WTC11 (cell line): ENCODE measurements around the gene RAD51D. TPM values are rescaled to one million over a fixed set of nuclear protein-coding genes. Genes with fewer than 3 reads are reported as not detected.

Experiments used
- ATAC-seq: fragments of 200-7000 bp; cut with Tn5 transposase; 2 replicates; pipeline ENCODE4 v1.10.0; 2021; ENCODE audit warnings: mild to moderate bottlenecking, moderate library complexity
- CTCF ChIA-PET: fragments of 300-600 bp; sonication (Branson Sonifier 250); formaldehyde crosslinking; loops from one replicate; lab custom pipeline; 2021; ENCODE audit warnings: antibody characterized with exemption; lab: Charles Lee
- POLR2A ChIA-PET: fragments of 350-600 bp; sonication (Branson Sonifier 250); formaldehyde crosslinking; loops from one replicate; lab custom pipeline; 2021; ENCODE audit warnings: antibody characterized with exemption; lab: Charles Lee
- DNase-seq: peaks from one replicate; pipeline ENCODE4 v3.0.0; 2021; ENCODE audit warnings: low spot score
- H3K27ac Mint-ChIP-seq: 2 replicates; pipeline ENCODE4 v1.8.0; 2021; ENCODE audit warnings: mixed read lengths
- H3K27me3 Mint-ChIP-seq: 2 replicates; pipeline ENCODE4 v1.8.0; 2021; ENCODE audit warnings: low read depth, mild to moderate bottlenecking, moderate library complexity, mixed read lengths
- H3K36me3 Mint-ChIP-seq: 2 replicates; pipeline ENCODE4 v1.8.0; 2021; ENCODE audit warnings: mixed read lengths
- H3K4me1 Mint-ChIP-seq: 2 replicates; pipeline ENCODE4 v1.8.0; 2022; ENCODE audit warnings: mixed read lengths
- H3K4me3 Mint-ChIP-seq: 2 replicates; pipeline ENCODE4 v1.8.0; 2021; ENCODE audit warnings: mild to moderate bottlenecking, moderate library complexity, mixed read lengths
- H3K9me3 Mint-ChIP-seq: 2 replicates; pipeline ENCODE4 v1.8.0; 2021; ENCODE audit warnings: mixed read lengths
- E2F1 ChIP-seq: sonication (generic); formaldehyde crosslinking; IDR thresholded peaks from 2 replicates; pipeline ENCODE4 v1.8.0; 2022; ENCODE audit warnings: mild to moderate bottlenecking, missing genetic modification reagents
- FOXP1 ChIP-seq: sonication (generic); formaldehyde crosslinking; IDR thresholded peaks from 2 replicates; pipeline ENCODE4 v1.8.0; 2022; ENCODE audit warnings: missing genetic modification reagents, mild to moderate bottlenecking, moderate library complexity, borderline replicate concordance
- FOXP4 ChIP-seq: sonication (generic); formaldehyde crosslinking; IDR thresholded peaks from 2 replicates; pipeline ENCODE4 v1.8.0; 2022; ENCODE audit warnings: mild to moderate bottlenecking, missing genetic modification reagents
- HMGA2 ChIP-seq: fragments of 250-450 bp; sonication (Bioruptor Pico); IDR thresholded peaks from 2 replicates; pipeline ENCODE4 v1.4.0; 2021; ENCODE audit warnings: mild to moderate bottlenecking, moderate library complexity
- NFYB ChIP-seq: sonication (generic); formaldehyde crosslinking; conservative IDR thresholded peaks from 2 replicates; pipeline ENCODE4 v1.8.0; 2022; ENCODE audit warnings: low read depth, missing genetic modification reagents
- OVOL2 ChIP-seq: fragments of 250-450 bp; sonication (Bioruptor Pico); IDR thresholded peaks from 2 replicates; pipeline ENCODE4 v1.9.0; 2021; ENCODE audit warnings: mild to moderate bottlenecking, borderline replicate concordance
- USF1 ChIP-seq: sonication (generic); formaldehyde crosslinking; IDR thresholded peaks from 2 replicates; pipeline ENCODE4 v1.8.0; 2022; ENCODE audit warnings: mild to moderate bottlenecking, missing genetic modification reagents
- ZNF138 ChIP-seq: sonication (generic); formaldehyde crosslinking; conservative IDR thresholded peaks from 2 replicates; pipeline ENCODE4 v1.8.1; 2022; ENCODE audit warnings: mild to moderate bottlenecking, moderate library complexity, missing genetic modification reagents
- ZNF317 ChIP-seq: sonication (generic); formaldehyde crosslinking; IDR thresholded peaks from 2 replicates; pipeline ENCODE4 v1.8.1; 2023; ENCODE audit warnings: low read depth, mild to moderate bottlenecking, moderate library complexity, missing genetic modification reagents, borderline replicate concordance
- ZNF532 ChIP-seq: fragments of 250-450 bp; sonication (Bioruptor Pico); IDR thresholded peaks from 2 replicates; pipeline ENCODE4 v1.9.0; 2021; ENCODE audit warnings: mild to moderate bottlenecking, borderline replicate concordance
- ZNF671 ChIP-seq: fragments of 250-450 bp; sonication (Bioruptor Pico); IDR thresholded peaks from 2 replicates; pipeline ENCODE4 v1.8.0; 2021; ENCODE audit warnings: mild to moderate bottlenecking
- total RNA-seq: library from RNA; stranded (reverse); gene quantifications from 3 replicates; pipeline ENCODE4 v1.2.3, GENCODE V29; 2021
- TF ChIP-seq, protein P1 (sequence below): sonication (generic); formaldehyde crosslinking; conservative IDR thresholded peaks from 2 replicates; pipeline ENCODE4 v1.8.1; 2022; ENCODE audit warnings: mild to moderate bottlenecking, missing genetic modification reagents
- TF ChIP-seq, protein P2 (sequence below): sonication (generic); formaldehyde crosslinking; IDR thresholded peaks from 2 replicates; pipeline ENCODE4 v1.8.1; 2023; ENCODE audit warnings: mild to moderate bottlenecking, missing genetic modification reagents, moderate library complexity

RAD51D gene
- total RNA-seq, 1 experiment from 2014 or later: 15.0 TPM

DNA sequence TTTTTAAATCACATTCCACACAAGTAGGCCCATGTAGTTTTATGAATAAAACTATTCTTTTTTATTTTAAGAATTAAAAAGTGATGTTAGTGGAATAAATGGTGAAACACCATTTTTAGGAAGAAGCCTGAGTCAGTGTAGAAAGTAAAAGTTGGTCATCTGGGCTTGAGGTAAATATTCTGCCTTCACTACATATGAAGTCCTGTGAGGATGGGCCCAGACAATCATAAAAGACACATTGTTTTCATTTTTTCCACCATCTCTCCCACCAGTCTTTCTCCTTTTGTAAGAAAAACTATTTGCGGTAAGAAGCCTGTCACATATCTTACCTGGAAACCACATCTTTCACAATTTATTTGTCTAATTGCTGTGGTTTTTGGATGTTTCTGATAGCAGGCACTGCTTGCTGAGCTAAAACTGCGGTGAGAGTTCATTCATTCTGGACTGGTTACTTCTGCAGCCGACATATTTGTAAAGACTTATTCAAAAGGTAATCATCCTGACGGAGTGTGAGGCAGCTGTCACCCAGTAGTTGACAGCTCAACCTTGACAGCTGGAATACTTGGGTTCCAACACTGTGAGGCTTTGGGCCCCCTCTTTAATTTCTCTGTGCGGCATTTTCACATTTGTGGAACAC, 45.6 kb downstream of the RAD51D start:
- TF ChIP-seq HMGA2 (CRISPR knock-in tag): no peak
- no peak for TF ChIP-seq ZNF138 (CRISPR knock-in tag)
- TF ChIP-seq FOXP4 (CRISPR knock-in tag): no peak
- no peak for TF ChIP-seq FOXP1 (CRISPR knock-in tag)
- TF ChIP-seq, protein P1, sequence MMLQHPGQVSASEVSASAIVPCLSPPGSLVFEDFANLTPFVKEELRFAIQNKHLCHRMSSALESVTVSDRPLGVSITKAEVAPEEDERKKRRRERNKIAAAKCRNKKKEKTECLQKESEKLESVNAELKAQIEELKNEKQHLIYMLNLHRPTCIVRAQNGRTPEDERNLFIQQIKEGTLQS: no peak
- no peak for TF ChIP-seq ZNF317 (CRISPR knock-in tag)
- TF ChIP-seq ZNF532 (CRISPR knock-in tag): no peak
- no peak for TF ChIP-seq NFYB
- TF ChIP-seq ZNF671 (CRISPR knock-in tag): no peak
- ChIA-PET POLR2A (no interaction called here), CTCF (no interaction called here)
- DNase-seq (no peak), ATAC-seq (no peak)
- no peaks in the 10 kb centered on the region for H3K36me3 Mint-ChIP-seq
- 0 out of 2 replicates have a peak, but pooled peaks cover 5% of the 10 kb centered on the region for H3K4me1 Mint-ChIP-seq
- H3K4me3 Mint-ChIP-seq: no peak overlapping the region
- H3K27ac Mint-ChIP-seq: no peak overlapping the region
- no peaks in the 10 kb centered on the region for H3K9me3 Mint-ChIP-seq
- no peaks in the 10 kb centered on the region for H3K27me3 Mint-ChIP-seq

DNA sequence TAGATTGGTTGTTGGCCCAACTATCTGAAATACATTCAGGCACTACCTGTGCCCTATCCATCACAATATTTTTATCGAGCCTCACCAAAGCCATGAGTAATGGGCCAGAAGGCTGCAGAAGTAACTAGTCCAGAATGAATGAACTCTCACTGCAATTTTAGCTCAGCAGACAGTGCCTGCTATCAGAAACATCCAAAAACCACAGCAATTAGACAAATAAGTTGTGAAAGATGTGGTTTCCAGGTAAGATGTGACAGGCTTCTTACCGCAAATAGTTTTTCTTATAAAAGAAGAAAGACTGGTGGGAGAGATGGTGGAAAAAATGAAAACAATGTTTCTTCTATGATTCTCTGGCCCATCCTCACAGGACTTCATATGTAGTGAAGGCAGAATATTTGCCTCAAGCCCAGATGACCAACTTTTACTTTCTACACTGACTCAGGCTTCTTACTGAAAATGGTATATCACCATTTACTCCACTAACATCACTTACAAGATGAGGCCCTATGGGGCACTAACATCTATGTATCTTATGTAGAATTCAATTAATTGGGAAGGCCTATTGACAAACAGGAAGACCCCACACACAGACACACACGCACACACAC, 46.4 kb downstream of the RAD51D start:
- DNase-seq (no peak), ATAC-seq (no peak)
- no peaks in the 10 kb centered on the region for H3K36me3 Mint-ChIP-seq
- CTCF ChIA-PET: no interaction called here
- POLR2A ChIA-PET: no interaction called here
- 0 out of 2 replicates have a peak, but pooled peaks cover 8% of the 10 kb centered on the region for H3K4me1 Mint-ChIP-seq
- H3K9me3 Mint-ChIP-seq: no peaks in the 10 kb centered on the region
- no peak overlapping the region for H3K4me3 Mint-ChIP-seq
- no peak overlapping the region for H3K27ac Mint-ChIP-seq
- TF ChIP-seq USF1 (no peak), OVOL2 (CRISPR knock-in tag) (no peak), E2F1 (CRISPR knock-in tag) (no peak)
- TF ChIP-seq, protein P2, sequence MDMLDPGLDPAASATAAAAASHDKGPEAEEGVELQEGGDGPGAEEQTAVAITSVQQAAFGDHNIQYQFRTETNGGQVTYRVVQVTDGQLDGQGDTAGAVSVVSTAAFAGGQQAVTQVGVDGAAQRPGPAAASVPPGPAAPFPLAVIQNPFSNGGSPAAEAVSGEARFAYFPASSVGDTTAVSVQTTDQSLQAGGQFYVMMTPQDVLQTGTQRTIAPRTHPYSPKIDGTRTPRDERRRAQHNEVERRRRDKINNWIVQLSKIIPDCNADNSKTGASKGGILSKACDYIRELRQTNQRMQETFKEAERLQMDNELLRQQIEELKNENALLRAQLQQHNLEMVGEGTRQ (CRISPR knock-in tag): no peak
- H3K27me3 Mint-ChIP-seq: no peaks in the 10 kb centered on the region
